HT1080 (cell line): ENCODE data around the gene SEC31B. TPM values are rescaled to one million over a fixed set of nuclear protein-coding genes. Genes with fewer than 3 reads are reported as not detected.

Experiments used
- DNase-seq: peaks from one replicate; pipeline ENCODE4 v3.0.0-alpha.2; 2015; ENCODE audit warnings: low read depth
- total RNA-seq: library from RNA; depleted of rRNA; stranded (reverse); fragments of >200 nt; shearing (Covaris generic); gene quantifications from 2 replicates; pipeline ENCODE4 v1.2.3, GENCODE V29; 2014

Gene SEC31B
- total RNA-seq, 1 experiment from 2014 or later, result 0.93 TPM

DNA sequence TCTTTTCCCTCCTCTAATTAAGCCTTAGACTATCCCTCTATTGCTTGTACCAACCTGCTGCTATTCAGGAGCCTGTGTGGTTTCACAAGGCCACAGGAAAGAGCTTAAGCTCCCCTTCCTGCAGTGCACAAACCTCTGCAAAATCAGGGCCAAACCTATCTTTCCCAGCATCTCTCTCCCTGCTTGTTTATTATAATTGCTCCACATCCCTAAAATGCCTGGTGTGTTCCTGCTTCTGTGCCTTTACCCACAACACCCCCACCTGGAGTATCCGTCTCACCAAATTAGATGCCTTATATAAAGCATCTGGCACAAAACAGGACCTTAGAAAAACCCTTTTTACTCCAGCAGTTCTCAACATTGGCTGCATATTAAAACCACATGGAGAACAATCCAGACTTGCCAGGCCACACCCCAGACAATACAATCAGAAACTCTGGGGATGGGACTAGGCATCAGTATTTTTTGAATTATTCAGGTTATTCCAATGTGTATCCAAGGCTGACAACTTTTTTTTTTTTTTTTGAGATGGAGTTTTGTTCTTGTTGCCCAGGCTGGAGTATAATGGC lies 16.7 kb downstream of the SEC31B start:
- no peak for DNase-seq

DNA sequence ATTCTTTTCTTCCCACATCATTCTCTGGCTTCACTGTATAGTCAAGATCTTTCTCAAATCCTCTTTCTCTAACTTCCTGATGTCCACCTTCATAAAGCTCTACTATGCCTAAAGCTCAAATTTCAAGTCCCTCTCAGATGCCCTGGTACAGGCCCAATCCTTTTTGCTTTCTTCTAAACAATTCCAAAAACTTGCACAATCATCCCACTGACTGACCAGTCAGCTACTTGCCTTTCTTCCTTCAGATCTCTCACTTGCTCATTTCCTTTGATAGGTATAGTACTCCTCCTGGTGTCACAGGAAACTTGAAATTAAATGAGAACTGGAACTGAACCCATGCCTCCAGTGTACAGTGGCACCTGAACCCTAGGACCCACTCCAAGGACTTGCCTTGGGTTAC lies 18.2 kb downstream of the SEC31B start:
- peak; percentile 24 for DNase-seq

DNA sequence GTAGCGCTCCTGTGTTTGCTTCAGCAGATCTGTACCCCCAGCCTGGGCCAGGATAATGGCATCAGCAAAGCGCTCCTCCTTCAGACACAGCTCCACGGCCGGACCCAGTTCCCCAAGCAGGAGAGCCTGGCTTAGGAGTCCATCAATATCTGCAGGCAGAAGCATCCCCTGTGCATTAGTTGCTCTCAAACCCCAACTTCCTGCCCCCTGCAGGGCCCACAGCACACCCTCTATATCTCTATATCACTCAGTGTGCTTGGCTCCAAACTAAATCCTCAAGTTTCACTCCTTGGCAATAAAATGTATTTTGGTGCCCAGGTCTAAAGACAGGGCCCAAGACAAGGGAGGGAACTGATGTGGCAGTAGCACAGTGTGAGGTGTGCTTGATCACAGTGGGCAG lies 21.6 kb downstream of the SEC31B start:
- no peak for DNase-seq

DNA sequence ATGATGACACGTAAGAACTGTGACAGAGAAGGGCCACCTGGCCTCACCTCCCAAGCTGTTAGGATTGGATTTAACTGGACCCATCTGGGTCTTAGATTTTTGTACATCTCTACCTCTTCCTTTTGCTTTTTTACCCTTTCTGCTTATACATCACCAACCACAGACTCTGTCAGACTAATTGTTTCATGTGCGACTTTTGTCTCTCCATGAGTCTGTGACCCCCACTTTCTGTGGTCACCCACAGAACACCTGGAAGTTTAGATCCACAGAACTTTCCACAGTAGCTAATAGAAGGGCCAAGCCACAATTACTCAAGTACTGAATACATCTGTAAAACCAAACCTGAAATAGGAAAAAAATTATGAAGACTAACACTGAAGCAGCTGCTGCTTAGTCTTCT lies 23.1 kb downstream of the SEC31B start:
- DNase-seq, result no peak

DNA sequence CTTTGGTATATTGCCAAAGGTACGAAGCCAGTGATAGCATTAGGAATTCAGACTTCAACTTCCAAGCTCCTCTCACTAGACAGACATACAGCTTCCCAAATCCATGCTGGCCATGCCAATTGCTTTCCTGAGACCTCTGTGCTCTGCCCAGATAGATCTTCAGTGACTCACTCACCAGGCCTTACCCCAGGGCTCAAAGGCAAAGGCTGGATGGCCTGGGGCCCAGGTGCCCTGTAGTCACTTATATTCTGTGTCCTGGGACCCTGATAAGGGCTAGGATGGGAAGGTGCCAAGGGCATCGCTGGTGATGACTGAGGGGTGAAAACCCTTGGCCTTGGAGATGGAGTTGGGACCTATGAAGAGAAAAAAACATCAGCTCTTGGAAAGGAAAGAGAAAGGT lies 29.1 kb downstream of the SEC31B start:
- DNase-seq, result no peak

DNA sequence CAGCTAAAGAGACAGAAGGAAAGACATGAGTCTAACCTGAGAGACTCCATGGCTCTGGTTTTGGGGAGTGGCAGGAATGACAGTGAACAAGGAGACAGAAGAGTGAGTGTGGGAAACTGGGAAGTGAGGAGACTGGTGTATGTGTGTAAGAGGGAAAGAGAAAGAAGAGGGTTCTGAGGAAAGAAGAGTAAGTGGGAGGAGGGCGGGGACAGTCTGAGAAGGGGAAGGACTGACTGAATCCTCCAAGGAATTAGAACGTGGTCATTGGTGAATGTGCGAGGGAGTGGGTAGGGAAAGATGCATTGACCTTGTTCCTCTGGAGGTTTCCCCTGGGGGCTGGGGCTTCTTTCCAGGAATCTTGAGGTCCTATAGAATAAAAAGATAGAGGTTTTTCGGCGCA lies 30.3 kb downstream of the SEC31B start:
- DNase-seq, result no peak

DNA sequence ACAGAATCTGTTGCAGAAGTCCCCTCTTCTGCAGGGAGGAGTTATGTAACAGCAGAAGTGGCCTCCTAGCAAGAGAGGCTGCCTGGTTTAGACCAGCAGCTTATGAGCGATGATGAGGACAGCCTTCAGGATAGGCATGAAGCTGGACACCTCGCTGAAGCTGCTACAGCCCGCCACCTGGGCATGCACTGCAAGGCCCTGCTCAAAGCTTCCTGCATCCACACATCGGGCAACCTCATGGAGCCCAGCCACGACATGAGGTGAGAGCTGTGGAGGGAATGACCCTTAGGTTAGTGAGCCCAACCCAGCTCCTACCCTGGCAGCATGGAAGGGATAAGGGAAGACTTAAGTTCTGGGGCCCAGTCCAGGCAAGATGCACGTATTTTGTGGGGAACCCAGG lies 32.1 kb downstream of the SEC31B start:
- DNase-seq, result no peak

DNA sequence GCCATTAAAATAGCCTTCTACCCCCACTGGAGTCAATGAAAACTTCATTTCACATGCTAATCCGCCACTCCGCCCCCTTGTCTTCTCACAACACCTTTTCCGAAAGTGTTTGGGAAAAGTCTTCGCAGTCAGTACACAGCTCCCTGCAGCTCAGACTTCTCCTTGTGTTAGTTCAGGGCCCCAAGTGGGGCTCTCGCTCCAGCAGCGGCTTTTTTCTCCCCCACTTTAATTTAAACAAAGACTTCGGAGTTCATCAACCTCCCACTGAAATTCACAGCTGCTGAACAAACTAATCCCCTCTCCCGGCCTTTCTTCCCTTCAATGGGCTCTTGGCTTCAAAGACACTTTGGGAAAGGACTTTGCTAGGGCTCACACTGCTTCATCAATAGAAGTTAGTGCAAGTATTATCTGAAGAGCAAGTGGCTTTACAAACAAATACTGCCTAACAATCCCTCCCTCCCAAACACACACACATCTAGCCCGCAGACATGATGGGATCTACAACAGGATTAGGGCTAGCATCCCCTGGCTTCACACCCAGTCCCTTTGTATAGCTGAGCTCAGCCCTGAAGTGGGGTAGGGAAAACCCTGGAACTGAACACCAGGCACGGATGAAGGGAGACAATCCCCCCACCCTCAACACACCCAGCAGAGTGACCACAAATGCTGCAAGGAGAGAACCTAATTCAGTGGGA lies 33.7 kb downstream of the SEC31B start:
- DNase-seq, result no peak

DNA sequence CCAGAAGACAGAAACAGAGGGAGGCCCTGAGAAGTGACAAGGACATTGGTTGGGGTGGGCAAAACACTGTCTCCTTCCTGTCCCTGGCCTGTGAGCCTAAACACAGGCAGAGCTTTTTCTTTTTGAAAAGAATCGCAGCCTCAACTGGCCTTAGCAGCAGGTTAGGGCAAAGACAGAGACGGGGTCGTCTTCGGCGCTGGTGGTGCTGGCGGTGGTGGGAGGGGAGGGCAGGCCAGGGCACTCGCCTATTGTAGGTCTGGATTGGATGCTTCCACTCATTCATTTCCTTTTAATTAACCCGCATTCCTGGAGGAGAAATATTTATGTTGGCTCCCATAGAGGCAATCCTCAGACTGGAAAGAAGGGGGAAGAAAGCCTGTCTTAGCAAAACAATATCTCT lies 34.3 kb downstream of the SEC31B start:
- no peak for DNase-seq

DNA sequence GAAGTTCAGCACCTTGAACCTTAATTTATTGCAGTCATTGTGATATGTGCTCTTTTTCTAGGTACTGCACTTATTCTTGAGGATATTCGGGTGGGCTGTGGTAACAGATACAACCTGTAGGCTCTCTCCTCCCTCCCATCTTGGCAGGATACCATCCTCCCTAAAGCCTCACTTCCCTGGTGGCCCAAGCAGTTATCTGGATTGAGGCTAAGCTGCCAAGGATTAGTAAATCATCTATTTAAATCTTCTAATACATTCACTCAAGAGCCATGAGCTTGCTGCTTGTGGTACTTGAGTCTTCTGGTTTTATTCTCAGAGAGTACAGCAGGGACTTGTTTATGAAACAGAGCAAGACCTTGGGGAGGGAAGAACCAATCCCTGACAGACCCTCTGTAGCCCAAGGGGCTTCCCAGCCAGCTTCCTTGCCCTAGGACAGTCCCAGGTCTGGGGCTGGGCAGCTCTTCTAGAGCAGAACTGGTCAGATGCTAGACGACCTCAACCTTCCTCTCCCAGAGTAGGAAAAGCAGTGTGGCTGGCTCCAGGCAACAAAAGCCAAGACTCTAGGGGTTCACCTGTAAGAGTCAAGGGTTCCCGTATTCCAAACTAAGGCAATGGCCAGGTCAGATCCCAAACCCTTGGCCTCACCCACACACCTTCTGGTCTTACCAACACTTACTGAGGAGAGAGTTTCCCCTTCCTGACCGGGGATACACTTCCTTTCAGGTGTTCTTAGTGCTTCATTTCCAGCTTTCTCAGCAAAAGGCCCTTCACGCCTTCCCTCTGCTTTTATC lies 35.6 kb downstream of the SEC31B start:
- DNase-seq, result no peak

DNA sequence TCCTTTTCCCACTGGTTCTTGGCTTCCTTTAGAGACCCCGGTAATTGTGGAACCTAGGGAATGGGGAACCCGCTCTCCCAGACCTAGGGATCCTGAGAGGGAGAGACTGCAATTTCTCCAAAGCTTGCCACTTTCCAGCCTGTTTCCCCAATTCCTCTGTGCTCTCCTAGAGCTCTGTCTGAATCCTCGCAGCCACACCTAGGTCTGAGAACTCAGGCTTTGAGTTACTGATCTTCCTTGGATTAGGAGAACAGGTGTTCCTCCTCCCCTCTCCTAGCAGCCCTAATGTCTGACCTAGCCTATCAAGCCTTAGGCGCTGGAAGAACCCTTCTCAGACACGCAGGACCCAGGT lies 36.9 kb downstream of the SEC31B start:
- DNase-seq, result no peak

DNA sequence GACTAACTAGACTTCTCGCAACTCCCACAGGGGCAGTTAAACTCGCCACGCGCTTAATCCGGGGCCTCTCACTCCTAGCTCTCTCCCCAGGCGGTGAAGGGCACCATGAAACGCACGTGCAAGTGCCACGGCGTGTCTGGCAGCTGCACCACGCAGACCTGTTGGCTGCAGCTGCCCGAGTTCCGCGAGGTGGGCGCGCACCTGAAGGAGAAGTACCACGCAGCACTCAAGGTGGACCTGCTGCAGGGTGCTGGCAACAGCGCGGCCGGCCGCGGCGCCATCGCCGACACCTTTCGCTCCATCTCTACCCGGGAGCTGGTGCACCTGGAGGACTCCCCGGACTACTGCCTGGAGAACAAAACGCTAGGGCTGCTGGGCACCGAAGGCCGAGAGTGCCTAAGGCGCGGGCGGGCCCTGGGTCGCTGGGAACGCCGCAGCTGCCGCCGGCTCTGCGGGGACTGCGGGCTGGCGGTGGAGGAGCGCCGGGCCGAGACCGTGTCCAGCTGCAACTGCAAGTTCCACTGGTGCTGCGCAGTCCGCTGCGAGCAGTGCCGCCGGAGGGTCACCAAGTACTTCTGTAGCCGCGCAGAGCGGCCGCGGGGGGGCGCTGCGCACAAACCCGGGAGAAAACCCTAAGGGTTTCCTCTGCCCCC lies 37.4 kb downstream of the SEC31B start:
- peak; percentile 54 for DNase-seq

DNA sequence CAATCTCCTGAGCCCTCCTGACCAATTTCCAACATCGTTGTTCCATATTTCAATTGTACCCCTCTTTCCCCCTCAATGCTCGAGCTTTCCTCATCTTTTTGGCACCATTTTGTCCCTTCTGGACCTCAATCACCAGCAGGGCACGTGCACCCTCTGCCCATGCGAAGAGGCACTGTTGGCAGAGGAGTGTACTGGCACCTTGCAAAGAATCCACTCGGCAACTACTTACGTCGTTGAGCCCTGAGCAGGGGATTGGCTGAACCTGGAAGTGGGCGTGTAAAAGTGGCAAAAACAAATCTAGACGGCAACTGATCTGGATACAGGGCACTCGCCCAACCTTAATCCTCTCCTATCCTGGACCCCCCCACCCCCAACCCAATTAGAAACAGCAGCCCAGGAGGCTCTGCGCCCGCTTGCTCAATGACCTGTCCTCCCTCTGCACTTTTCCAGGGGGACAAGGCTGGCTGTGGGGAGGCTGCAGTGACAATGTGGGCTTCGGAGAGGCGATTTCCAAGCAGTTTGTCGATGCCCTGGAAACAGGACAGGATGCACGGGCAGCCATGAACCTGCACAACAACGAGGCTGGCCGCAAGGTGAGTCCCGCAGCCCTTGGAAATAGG lies 38.1 kb downstream of the SEC31B start:
- peak; percentile 90 for DNase-seq

DNA sequence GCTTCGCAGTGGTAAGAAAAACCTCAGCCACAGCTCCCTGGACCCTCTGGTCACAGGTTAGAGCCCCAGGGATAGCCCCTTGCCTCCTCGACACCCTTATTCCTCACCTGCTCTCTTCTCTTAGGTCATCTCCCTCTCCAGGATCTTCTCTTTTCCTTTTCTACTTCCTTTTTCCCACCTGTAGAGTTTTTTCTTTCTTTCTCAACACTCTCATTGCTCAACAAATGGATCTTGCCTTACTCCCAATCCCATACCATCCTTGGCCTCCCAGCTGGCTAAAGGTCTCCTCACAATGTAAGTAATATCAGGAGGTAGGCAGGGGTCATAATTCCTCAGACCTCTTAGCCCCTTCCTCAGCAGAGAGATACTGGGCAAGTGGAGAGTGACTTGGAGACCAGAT lies 39.7 kb downstream of the SEC31B start:
- DNase-seq, result no peak

DNA sequence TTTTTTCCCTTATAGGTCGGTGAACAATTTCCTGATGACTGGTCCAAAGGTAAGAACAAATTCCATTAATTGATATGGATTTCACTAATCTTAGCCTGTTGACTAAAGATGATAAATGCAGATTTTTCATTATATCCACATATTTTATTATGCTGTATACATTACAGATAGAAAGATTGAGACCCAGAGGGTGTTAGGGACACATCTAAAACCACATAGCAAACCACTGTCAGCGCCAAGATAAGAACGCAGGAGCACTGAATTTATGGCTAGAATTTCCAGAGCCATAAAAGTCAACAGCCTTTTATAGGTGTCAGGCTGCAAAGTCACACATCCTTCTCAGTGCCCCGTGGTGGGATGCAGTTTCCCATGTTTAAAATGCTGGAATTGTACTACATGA lies 40.6 kb downstream of the SEC31B start:
- DNase-seq, result no peak

DNA sequence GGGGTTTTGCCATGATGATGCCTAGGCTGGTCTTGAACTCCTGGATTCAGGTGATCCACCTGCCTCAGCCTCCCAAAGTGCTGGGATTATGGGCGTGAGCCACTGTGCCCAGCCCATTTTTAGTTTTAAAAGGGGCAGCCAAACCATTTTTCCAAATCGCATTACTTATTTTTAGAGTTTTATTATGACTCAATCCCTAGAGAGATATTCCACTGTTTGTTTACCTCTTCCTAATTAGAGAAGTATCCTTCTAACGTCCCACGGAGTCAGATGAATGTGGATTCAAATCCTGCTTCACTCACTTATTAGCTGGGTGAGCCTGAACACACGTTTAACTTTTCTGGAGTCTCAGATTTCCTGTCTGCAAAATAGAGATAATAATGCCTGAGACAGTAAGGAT lies 41.7 kb downstream of the SEC31B start:
- DNase-seq, result no peak

DNA sequence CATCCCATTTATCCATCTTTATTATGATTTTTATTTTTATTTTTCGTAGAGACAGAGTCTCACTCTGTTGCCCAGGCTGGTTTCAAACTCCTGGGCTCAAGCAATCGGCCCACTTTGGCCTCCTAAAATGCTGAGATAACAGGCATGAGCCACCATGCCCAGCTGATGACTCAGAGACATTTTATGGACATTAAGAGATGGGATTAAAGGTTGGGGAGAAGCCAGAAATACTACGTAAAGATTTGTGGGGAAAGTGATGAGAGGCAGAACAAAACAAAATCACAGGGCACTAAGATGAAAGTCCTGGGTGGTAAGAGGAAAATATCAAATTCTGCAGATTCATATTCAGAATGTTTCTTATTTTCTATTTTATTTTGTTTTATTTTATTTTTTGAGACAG lies 49.3 kb downstream of the SEC31B start:
- peak; percentile 20 for DNase-seq

DNA sequence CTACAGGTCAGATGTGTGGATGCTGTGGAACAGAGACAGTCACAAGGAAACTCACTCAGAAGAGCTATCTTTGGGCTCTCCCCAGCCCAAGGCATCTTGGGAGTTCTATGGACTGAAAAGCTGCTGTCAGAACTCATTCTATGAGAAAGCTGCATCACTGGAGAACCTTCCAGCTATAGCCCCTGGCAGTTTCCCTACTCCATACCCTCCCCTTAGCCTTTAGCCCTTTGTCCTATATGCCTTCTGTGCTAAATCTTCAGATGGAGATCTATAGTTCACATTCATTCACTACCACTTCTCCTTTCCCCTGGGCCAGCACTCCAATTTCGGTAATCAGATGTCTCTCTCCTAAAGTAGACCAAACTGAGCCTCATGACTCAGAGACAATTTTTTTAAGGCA lies 49.9 kb downstream of the SEC31B start:
- DNase-seq, result no peak

DNA sequence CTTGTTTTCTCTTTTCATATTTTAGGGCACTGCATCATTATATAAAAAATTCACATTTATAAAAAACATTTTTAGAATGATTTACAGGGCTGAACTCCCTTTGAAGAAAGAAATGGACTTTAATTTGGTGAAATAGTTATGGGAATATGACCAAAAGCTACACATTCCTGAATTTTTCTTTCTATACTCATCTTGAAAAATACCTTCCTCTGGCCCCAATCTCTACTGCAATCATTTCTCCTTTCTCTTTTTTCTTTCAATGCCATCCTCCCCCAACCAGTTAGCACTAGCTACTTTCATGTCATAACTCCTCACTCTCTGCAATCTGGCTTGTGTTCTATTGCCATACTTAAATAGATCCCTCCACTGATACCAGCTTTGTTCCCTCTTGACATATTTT lies 50.7 kb downstream of the SEC31B start:
- DNase-seq, result no peak

DNA sequence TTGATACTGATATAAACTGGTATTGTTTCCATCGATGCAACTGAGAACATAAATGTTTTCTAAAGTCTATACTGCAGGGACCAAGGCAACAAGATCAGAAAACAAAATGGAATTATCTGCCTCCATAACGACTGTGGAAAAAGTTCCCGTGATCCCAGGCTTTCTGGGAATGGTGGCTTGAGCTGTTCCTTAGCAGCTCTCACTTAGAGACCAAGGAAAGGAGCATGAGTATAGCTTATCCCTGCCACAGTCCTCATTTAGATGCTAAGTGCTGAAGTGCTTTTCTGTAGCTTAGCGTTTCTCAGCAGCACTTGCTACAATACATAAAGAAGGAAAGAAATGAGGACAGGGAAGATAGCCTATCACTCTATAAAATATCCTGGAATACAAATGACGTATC lies 51.3 kb downstream of the SEC31B start:
- no peak for DNase-seq

DNA sequence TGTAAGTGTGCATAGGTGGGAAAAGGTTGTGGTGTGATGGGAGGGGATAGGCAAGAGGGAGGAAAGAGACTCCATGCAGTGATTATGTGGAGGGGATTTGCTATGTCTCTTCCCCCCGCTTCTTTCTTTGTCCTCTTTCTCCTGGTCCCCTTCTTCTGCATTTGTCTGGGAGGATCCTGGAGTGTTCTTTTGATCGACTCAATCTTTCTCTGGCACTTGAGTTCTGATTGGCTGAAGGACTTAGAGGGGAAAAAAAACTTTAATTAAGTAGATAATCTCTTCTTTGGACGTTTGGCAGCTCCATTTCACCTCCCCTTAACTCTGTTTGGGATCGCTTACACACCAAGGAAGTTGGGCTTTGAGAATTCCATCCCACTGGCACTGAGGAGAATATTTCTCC lies 57.0 kb downstream of the SEC31B start, which contains the start of gene WNT8B:
TSS of gene WNT8B (plus strand) at position 301 of the 400 bp plus-strand sequence. CDS start 160 bp downstream, outside the sequence.
- DNase-seq, result no peak

DNA sequence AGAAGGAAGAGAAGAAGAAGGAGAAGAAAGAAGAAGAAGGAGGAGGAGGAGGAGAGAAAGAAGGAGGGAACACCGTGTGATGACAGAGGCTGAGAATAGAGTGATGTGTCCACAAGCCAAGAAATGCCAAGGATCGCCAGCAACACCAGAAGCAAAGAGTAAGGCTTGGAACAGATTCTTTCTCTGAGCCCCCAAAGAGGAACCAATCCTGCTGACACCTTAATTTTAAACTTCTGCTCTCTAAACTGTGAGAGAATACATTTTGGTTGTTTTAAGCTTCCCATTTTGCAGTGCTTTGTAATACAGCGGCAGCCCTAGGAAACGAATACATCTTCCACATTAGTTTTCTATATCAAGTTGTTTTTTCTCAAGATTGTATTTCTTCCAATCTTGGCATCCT lies 70.7 kb downstream of the SEC31B start:
- no peak for DNase-seq
